HUES48 (cell line): ENCODE results near the gene SAMD13.

Source experiments
- H3K27ac ChIP-seq: one replicate; pipeline ENCODE4 v1.7.0; 2013; ENCODE audit warnings: low read depth, low read length, inconsistent platforms
- H3K27me3 ChIP-seq: 2 replicates; pipeline ENCODE4 v1.6.1; 2013; ENCODE audit warnings: mild to moderate bottlenecking, low read length; ENCODE audit not compliant: control insufficient read depth, insufficient read depth
- H3K36me3 ChIP-seq: 2 replicates; pipeline ENCODE4 v1.6.1; 2013; ENCODE audit warnings: low read length; ENCODE audit not compliant: control insufficient read depth, insufficient read depth
- H3K4me1 ChIP-seq: 2 replicates; pipeline ENCODE4 v1.6.1; 2013; ENCODE audit warnings: mild to moderate bottlenecking, low read length; ENCODE audit not compliant: control insufficient read depth, insufficient read depth
- H3K4me3 ChIP-seq: 2 replicates; pipeline ENCODE4 v1.5.1; 2013; ENCODE audit warnings: mild to moderate bottlenecking, low read depth, low read length
- H3K9ac ChIP-seq: 2 replicates; pipeline ENCODE4 v1.6.1; 2013; ENCODE audit warnings: mild to moderate bottlenecking, low read depth, low read length, moderate library complexity
- H3K9me3 ChIP-seq: 2 replicates; pipeline ENCODE4 v1.6.1; 2013; ENCODE audit warnings: low read length; ENCODE audit not compliant: control insufficient read depth, insufficient read depth

SAMD13 gene

GRCh38 chr1:84361796-84362195, 60.3 kb downstream of the SAMD13 start:
- H3K4me1 ChIP-seq, result no peaks in the 10 kb centered on the region
- no peak overlapping the region for H3K27ac ChIP-seq

GRCh38 chr1:84363019-84363418, 61.5 kb downstream of the SAMD13 start:
- Histone ChIP-seq H3K36me3 (no peaks in the 10 kb centered on the region), H3K27me3 (no peaks in the 10 kb centered on the region), H3K9me3 (no peaks in the 10 kb centered on the region), H3K9ac (no peak overlapping the region), H3K4me1 (no peaks in the 10 kb centered on the region), H3K4me3 (no peak overlapping the region), H3K27ac (no peak overlapping the region)

More at GRCh38 chr1:84361796-84362195, 60.3 kb downstream of the SAMD13 start:
- Histone ChIP-seq H3K9me3 (no peaks in the 10 kb centered on the region), H3K4me3 (no peak overlapping the region), H3K9ac (no peak overlapping the region), H3K27me3 (no peaks in the 10 kb centered on the region), H3K36me3 (no peaks in the 10 kb centered on the region)

DNA sequence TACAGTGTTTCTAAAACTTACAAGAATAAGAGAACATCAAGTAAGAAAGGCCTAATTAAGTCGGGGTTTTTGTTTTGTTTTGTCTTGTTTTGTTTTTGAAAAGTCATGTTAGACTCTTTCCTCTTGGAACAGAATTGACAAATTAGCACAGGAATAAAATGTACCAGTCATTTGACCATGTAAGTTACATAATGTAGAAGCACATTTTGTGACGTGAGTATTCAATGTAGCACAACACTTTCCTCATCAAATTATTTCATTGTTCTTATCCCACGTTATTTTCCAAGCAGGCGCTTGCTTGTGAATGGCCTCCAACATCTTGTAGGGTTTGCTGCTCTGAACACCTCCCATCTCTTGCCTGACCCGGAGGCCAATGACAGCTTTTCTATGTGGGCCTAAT, 62.1 kb downstream of the SAMD13 start:
- Histone ChIP-seq H3K9me3 (no peaks in the 10 kb centered on the region), H3K27me3 (no peaks in the 10 kb centered on the region), H3K9ac (no peak overlapping the region), H3K27ac (no peak overlapping the region), H3K4me1 (no peaks in the 10 kb centered on the region), H3K4me3 (no peak overlapping the region), H3K36me3 (no peaks in the 10 kb centered on the region)

DNA sequence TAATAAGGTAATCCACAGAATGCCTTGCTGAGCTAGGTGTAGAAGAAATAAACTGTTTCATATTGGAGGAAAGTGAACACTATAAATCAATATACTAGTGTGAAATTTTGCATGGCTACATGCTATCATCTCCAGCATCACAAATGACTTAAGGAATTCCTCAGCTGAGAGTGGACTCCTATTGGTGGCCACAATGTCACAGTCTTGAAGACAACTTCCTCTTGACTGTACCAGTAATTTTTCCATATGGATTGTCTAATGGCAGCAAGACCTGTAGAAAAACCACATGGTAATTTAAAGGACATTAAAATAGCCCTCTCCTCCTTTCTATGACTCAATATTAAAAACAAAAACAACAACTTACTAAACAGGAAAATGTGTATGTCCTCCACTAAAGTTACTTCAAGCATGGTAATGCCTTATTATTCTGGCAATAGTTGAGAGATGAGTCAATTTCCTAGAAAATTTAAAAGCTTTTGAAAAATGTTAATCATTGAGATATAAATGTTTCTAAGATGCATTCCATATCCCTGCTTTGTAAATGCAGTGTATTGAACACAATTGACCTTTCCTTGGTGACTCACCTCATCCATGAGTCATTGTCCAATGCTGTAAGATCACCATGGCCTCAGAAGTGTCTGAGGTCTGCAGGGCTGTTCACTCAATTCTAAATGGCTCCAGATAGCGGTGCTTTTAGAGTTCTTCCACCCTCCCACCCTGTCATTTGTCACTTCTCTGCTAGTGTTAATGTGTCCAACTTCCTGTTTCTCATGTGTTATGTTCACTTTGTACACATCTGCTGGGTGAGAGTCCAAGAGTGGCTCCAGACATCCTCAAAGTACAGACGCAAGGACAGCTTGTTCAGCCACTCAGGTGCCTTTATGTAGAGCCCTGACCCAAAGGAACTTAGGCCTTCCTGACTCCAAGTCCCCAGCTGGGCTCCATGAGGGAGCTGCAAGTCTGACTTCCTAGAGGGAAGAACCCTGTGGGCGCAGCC, 64.0 kb downstream of the SAMD13 start:
- Histone ChIP-seq H3K27ac (no peak overlapping the region), H3K4me1 (no peaks in the 10 kb centered on the region), H3K4me3 (no peak overlapping the region), H3K9me3 (no peaks in the 10 kb centered on the region), H3K27me3 (no peaks in the 10 kb centered on the region), H3K9ac (no peak overlapping the region), H3K36me3 (no peaks in the 10 kb centered on the region)

DNA sequence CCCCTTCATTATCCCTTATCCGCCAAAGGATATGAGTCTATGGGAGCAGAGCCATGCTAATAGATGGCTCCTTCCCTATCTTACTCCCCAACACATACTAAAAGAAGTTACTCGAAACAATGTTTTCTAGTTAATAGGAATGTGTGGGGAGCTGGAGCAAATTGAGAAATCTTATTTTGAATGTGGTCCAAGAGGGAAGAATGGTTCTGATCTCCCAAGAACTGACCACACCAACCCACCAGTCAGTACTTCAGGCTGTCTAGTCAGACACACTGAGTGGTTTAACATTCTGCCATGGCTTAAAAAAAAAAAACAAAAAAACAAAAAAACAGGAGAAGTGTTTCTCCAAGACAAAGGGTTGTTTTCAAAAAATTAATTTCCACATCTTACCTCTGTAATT, 65.3 kb downstream of the SAMD13 start:
- H3K27me3 ChIP-seq, result no peaks in the 10 kb centered on the region
- no peaks in the 10 kb centered on the region for H3K9me3 ChIP-seq
- no peaks in the 10 kb centered on the region for H3K36me3 ChIP-seq
- no peak overlapping the region for H3K9ac ChIP-seq
- no peak overlapping the region for H3K4me3 ChIP-seq
- no peaks in the 10 kb centered on the region for H3K4me1 ChIP-seq
- no peak overlapping the region for H3K27ac ChIP-seq

DNA sequence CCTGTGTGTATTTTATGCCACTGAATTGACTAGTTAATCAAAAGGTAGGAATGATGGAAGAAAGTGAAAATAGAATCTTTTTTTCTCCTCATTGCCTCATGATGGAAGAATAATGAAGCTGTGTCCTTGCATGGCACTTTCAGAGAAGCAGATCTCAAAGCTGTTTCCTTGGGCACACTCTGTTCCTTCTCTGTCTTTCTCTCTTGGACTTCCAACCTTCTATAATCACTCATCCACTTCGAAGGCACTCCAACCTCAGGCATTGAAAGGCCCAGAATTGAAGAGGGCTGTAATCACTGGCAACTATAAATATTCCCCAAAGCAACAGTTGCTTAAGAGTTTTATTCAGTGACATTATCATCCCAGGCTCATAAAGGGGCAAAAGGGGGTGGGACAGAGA, 65.7 kb downstream of the SAMD13 start:
- Histone ChIP-seq H3K4me3 (no peak overlapping the region), H3K27me3 (no peaks in the 10 kb centered on the region), H3K36me3 (no peaks in the 10 kb centered on the region), H3K9ac (no peak overlapping the region), H3K4me1 (no peaks in the 10 kb centered on the region), H3K9me3 (no peaks in the 10 kb centered on the region), H3K27ac (no peak overlapping the region)

DNA sequence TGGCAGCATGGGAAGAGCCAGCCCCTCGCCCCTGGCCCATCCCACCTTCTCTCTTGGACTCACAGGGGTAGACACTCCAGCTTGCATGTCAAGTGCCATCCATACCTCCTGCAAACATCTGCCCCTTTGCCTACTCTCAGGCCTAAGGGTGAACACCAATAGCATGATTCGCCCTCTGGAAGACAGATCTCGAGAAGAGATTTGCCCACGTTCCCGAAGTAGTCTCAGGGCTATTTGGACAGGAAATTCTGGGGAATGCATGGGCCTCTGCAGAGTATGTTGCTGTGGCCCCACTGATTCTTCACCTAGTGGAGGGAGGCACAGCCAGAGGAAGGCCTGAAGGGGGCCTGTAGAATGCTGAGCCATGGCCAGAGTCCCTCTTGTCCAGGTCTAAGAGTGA, 66.9 kb downstream of the SAMD13 start:
- Histone ChIP-seq H3K4me1 (no peaks in the 10 kb centered on the region), H3K27ac (no peak overlapping the region), H3K4me3 (no peak overlapping the region), H3K9me3 (no peaks in the 10 kb centered on the region), H3K9ac (no peak overlapping the region), H3K27me3 (no peaks in the 10 kb centered on the region), H3K36me3 (no peaks in the 10 kb centered on the region)

GRCh38 chr1:84370266-84370665, 68.8 kb downstream of the SAMD13 start:
- H3K9me3 ChIP-seq, result no peaks in the 10 kb centered on the region
- no peak overlapping the region for H3K27ac ChIP-seq
- H3K9ac ChIP-seq, result no peak overlapping the region
- no peaks in the 10 kb centered on the region for H3K27me3 ChIP-seq
- H3K4me3 ChIP-seq, result no peak overlapping the region
- no peaks in the 10 kb centered on the region for H3K4me1 ChIP-seq
- no peaks in the 10 kb centered on the region for H3K36me3 ChIP-seq

- H3K4me3 ChIP-seq, result no peak overlapping the region
- H3K27ac ChIP-seq, result no peak overlapping the region
- H3K4me1 ChIP-seq, result no peaks in the 10 kb centered on the region
- no peaks in the 10 kb centered on the region for H3K36me3 ChIP-seq
- H3K9me3 ChIP-seq, result no peaks in the 10 kb centered on the region
- H3K9ac ChIP-seq, result no peak overlapping the region
- no peaks in the 10 kb centered on the region for H3K27me3 ChIP-seq
Observed at GRCh38 chr1:84370831-84371394, 69.4 kb downstream of the SAMD13 start.

DNA sequence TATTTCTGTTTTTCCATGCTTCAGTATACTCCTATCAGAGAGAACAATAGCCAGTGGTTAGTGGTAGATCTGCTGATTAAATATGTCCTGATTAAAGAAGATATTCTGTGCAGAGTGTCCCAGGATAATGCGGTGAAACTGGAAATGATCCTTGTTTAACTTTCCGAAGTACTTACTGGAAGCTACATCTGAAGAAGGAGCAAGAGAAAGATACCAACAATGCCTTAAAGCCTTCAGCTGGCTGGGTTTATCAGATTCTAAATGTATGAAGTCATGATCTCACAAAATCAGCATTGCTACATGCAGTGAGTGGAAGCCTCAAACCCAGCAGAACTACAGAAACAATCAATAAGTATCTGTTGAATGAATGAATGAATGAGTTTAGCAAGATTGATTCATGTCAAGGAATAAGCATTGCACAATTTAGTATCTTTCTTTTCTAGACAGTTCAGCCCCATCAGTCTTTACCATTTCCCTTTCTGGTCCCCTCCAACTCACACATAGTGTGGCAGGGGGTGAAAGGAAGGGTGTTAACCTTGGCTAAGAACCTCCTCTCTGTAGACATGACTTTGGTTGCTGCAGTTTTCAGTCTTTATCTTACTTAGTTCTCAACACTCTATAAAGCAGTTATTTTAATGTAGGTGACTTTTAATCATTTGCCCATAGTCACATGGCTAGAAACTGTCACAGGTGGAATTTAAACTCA, 72.1 kb downstream of the SAMD13 start:
- H3K9ac ChIP-seq, result no peak overlapping the region
- no peaks in the 10 kb centered on the region; the same call in 1 of the 2 replicates for H3K4me1 ChIP-seq
- H3K27me3 ChIP-seq, result no peaks in the 10 kb centered on the region
- no peak overlapping the region for H3K4me3 ChIP-seq
- H3K9me3 ChIP-seq, result no peaks in the 10 kb centered on the region
- no peak overlapping the region for H3K27ac ChIP-seq
- no peaks in the 10 kb centered on the region for H3K36me3 ChIP-seq
